ENCODE data around the gene PGAP6.
"Not testable (repeated sequence)": the region's sequence is repeated elsewhere in the genome, so short reads cannot be mapped to it uniquely, and the experiment has no call there.

The PGAP6 gene

DNA sequence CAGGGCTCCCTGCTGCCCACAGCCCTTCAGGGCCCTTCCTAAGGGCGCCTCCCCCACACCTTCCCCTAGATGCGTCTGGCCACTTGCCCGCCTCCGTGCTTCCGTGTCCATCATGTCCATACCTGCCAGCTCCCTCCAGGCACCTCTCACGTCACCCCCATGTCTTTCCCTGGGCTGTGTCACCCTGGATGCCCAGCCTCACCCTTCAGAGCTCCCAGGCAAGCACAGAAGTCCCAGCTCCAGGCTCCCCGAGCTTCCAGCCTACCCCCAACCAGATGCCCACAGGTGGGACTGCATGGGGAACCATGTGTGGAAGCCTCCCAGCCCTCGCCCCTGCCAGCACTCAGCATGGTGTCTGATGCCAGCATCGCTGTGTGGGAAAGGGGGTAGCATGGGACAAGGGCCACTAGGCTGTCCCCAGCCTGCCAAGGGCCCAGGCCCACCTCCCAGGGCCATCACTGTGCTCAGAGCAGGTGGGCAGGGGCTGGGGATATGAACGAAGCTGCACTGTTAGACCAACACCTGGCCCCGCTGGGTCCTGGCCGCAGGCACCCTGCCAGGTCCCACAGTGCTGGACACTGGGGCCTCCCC lies 27.4 kb downstream of the PGAP6 start:
- no peak overlapping the region for H3K4me3 ChIP-seq (ENCODE audit: extremely low read depth, insufficient read depth, low read length, poor library complexity, severe bottlenecking)
- no peak overlapping the region for H3K27ac ChIP-seq (ENCODE audit: low read depth, low read length, severe bottlenecking)
- H3K9me3 ChIP-seq (ENCODE audit: control insufficient read depth, low read length), result no peaks in the 10 kb centered on the region
- H3K4me1 ChIP-seq (ENCODE audit: control insufficient read depth, insufficient read depth, low read length, poor library complexity, severe bottlenecking), result peaks cover 10% of the 10 kb centered on the region
- peaks cover 9% of the 10 kb centered on the region for H3K36me3 ChIP-seq (ENCODE audit: control insufficient read depth, insufficient read depth, low read length)
- 88 to 93% methylated on average over 10 to 11 of the region's 12 CpGs for WGBS, 2 experiments (ENCODE audit: insufficient coverage in 2 of 2)

DNA sequence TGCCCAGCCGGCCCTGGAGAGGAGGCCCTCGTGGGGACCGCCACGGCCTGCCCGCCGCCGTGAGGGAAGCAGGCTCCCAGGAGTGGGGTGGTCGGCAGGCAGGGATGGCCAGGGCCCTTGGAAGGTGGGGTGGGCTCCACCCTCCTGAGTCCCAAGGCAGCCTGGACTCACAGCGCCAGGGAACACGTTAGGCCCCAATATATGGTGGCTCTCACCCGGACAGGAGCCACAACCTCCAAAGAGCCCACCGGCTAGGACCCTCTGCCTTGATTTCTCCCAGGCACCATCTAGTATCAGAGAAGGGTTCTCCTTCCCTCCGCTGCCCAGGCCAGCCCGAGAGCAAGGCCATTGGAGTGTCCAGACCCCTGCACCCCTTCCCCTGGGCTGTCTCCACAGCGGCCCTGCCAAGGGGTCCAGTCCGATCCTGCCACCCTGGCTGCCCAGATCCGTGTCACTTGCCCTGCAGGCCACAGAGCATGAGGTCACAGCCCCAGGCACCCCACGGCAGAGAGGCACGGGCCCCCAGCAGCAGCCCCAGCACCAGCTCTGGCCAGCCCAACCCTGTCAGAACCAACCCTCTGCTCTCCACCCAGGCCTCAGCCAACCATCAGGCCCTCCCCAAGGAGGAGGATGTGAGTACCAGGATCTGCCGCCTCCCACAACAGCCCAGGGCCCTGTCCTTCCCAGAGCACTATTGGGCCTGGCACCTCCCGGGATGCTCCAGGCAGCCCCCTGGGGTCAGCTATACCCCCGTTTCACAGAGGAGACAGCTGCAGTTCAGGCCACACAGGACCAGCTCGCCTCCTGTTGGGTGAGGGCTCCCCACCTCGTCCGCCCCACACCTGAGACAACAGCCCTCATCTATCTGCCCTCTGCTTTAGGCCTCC lies 28.1 kb downstream of the PGAP6 start:
- H3K4me3 ChIP-seq (ENCODE audit: extremely low read depth, insufficient read depth, low read length, poor library complexity, severe bottlenecking), result peak overlapping the region; percentile 24
- WGBS, 2 experiments (ENCODE audit: insufficient coverage in 2 of 2), result 80 to 84% methylated on average over 15 to 23 of the region's 25 CpGs
- H3K9me3 ChIP-seq (ENCODE audit: control insufficient read depth, low read length), result no peaks in the 10 kb centered on the region
- H3K36me3 ChIP-seq (ENCODE audit: control insufficient read depth, insufficient read depth, low read length), result peaks cover 11% of the 10 kb centered on the region
- no peak overlapping the region for H3K27ac ChIP-seq (ENCODE audit: low read depth, low read length, severe bottlenecking)
- H3K4me1 ChIP-seq (ENCODE audit: control insufficient read depth, insufficient read depth, low read length, poor library complexity, severe bottlenecking), result peaks cover 13% of the 10 kb centered on the region

DNA sequence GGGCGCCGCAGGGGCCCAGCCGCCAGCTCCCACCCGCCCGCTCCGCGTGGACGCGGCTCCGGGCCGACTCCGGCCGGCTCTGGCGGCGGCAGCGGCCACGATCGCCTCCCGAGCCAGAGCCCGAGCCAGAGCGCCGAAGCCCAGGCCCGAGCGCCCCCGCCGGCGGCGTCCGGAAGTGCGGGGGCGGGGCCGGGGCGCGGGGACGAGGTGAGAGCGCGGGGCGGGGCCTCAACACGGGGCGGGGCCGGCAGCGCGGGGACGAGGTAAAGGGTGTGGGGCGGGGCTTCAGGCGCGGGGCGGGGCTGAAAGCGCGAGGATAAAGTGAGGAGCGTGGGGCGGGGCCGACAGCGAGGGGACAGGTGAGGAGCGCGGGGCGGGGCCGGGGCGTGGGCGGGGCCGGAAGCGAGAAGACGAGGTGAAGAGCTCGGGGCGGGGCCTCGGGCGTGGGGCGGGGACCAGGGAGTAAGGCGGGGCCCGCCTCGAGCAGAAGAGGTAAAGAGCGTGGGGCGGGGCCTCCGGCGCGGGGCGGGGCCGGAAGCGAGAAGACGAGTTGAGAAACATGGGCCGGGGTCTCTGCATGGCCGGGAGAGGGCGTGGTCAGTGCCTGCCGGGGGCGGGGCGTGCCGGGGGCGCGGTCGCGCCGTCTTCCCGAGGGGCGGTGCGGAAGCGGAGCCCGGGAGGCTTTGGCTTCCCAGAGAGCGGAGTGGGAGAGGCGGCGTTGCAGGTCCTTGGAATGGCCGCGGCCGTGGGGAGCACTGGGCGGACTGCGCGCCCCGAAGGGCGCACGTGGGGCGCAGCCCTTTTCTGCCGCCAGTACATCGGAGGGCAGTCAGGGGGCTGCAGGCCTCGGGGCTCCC lies 29.0 kb downstream of the PGAP6 start, which contains the start of gene AXIN1:
AXIN1 (minus strand) TSS at position 177 of the 857 bp plus-strand sequence. CDS start 5,698 bp downstream, outside the sequence.
- H3K36me3 ChIP-seq (ENCODE audit: control insufficient read depth, insufficient read depth, low read length), result peaks cover 14% of the 10 kb centered on the region
- no peak within 1 kb of the TSS for H3K27ac ChIP-seq (ENCODE audit: low read depth, low read length, severe bottlenecking)
- peaks cover 13% of the 10 kb centered on the region for H3K4me1 ChIP-seq (ENCODE audit: control insufficient read depth, insufficient read depth, low read length, poor library complexity, severe bottlenecking)
- no peaks in the 10 kb centered on the region for H3K9me3 ChIP-seq (ENCODE audit: control insufficient read depth, low read length)
- peak within 1 kb of the TSS; percentile 69 for H3K4me3 ChIP-seq (ENCODE audit: extremely low read depth, insufficient read depth, low read length, poor library complexity, severe bottlenecking)
- WGBS, 2 experiments (ENCODE audit: insufficient coverage in 2 of 2), result 2 to 3% methylated on average over 46 to 72 of the region's 113 CpGs

GRCh38 chr16:351804-352520 lies 29.8 kb downstream of the PGAP6 start:
- peaks cover 21% of the 10 kb centered on the region for H3K4me1 ChIP-seq (ENCODE audit: control insufficient read depth, insufficient read depth, low read length, poor library complexity, severe bottlenecking)
- 0% methylated on average over 53 to 76 of the region's 95 CpGs for WGBS, 2 experiments (ENCODE audit: insufficient coverage in 2 of 2)
- H3K4me3 ChIP-seq (ENCODE audit: extremely low read depth, insufficient read depth, low read length, poor library complexity, severe bottlenecking), result peak overlapping the region; percentile 69
- H3K27ac ChIP-seq (ENCODE audit: low read depth, low read length, severe bottlenecking), result no peak overlapping the region
- peaks cover 18% of the 10 kb centered on the region for H3K36me3 ChIP-seq (ENCODE audit: control insufficient read depth, insufficient read depth, low read length)
- H3K9me3 ChIP-seq (ENCODE audit: control insufficient read depth, low read length), result no peaks in the 10 kb centered on the region

- Histone ChIP-seq H3K36me3 (ENCODE audit: control insufficient read depth, insufficient read depth, low read length) (peaks cover 29% of the 10 kb centered on the region), H3K9me3 (ENCODE audit: control insufficient read depth, low read length) (no peaks in the 10 kb centered on the region), H3K4me3 (ENCODE audit: extremely low read depth, insufficient read depth, low read length, poor library complexity, severe bottlenecking) (no peak overlapping the region), H3K27ac (ENCODE audit: low read depth, low read length, severe bottlenecking) (no peak overlapping the region), H3K4me1 (ENCODE audit: control insufficient read depth, insufficient read depth, low read length, poor library complexity, severe bottlenecking) (peaks cover 34% of the 10 kb centered on the region)
- WGBS, 2 experiments (ENCODE audit: insufficient coverage in 2 of 2), result 90 to 95% methylated on average over 6 to 8 of the region's 8 CpGs
Measured at GRCh38 chr16:350203-350602, 31.6 kb downstream of the PGAP6 start.

DNA sequence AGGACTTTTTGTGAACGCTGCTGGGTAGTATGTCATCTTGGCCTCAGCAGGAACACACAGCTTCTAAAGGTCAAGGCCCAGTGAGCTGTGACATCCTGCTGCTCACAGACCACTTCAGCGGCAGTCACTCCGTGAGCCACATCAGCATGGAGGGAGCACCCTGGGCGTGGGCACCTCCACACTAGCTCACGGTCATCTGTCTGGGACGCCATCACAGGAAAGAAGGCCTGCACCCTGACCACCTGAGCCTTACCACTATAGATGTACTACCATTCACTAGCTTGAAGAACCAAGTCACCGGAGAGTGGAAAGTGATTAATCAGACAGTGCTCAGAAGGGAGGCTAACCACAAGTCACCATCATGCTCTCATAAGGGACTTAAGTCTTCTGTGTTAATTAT lies 32.6 kb downstream of the PGAP6 start:
- peaks cover 34% of the 10 kb centered on the region for H3K4me1 ChIP-seq (ENCODE audit: control insufficient read depth, insufficient read depth, low read length, poor library complexity, severe bottlenecking)
- no peaks in the 10 kb centered on the region for H3K9me3 ChIP-seq (ENCODE audit: control insufficient read depth, low read length)
- H3K4me3 ChIP-seq (ENCODE audit: extremely low read depth, insufficient read depth, low read length, poor library complexity, severe bottlenecking), result no peak overlapping the region
- peaks cover 39% of the 10 kb centered on the region for H3K36me3 ChIP-seq (ENCODE audit: control insufficient read depth, insufficient read depth, low read length)
- 92 to 94% methylated on average over 5 to 6 of the region's 7 CpGs for WGBS, 2 experiments (ENCODE audit: insufficient coverage in 2 of 2)
- no peak overlapping the region for H3K27ac ChIP-seq (ENCODE audit: low read depth, low read length, severe bottlenecking)

DNA sequence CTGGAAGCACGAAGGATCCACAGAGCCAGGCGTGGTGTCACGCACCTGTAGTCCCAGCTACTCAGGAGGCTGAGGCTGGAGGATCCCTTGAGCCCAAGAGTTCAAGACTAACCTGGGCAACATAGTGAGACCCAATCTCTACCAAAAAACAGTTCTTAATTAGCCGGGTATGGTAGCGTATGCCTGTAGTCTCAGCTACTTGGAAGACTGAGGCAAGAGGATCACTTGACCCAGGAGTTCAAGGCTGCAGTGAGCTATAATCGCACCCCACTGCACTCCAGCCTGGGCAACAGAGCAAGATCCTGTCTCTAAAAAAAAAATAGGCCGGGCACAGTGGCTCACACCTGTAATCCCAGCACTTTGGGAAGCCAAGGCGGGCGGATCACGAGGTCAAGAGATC lies 33.3 kb downstream of the PGAP6 start:
- not testable (repeated sequence) for H3K9me3 ChIP-seq (ENCODE audit: control insufficient read depth, low read length)
- peaks cover 43% of the 10 kb centered on the region for H3K36me3 ChIP-seq (ENCODE audit: control insufficient read depth, insufficient read depth, low read length)
- WGBS, 2 experiments (ENCODE audit: insufficient coverage in 2 of 2), result 97 to 98% methylated on average over 6 to 7 of the region's 10 CpGs

DNA sequence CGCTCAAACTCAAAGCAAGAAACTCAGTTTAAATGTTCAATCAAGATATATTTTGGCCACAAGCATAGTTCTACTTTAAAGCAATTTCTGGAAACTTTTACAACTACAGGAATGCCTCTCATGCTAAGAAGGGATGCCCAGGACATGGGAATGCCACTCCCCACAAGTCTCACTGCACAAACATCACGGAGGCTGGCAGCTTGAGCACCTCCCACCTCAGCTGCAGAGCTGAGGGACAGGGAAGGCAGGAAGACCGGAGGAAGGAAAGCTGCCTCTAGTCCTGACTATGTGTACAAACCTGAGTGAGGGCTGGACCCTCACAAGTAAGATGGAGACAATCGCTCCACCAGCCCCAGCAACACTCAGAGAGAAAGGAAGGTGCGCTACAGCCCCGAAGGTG lies 34.6 kb downstream of the PGAP6 start:
- Histone ChIP-seq H3K9me3 (ENCODE audit: control insufficient read depth, low read length) (no peaks in the 10 kb centered on the region), H3K36me3 (ENCODE audit: control insufficient read depth, insufficient read depth, low read length) (peaks cover 56% of the 10 kb centered on the region)
- WGBS, 2 experiments (ENCODE audit: insufficient coverage in 2 of 2), result 94 to 97% methylated on average over 5 of the region's 6 CpGs

More for the DNA sequence above, 33.3 kb downstream of the PGAP6 start:
- H3K27ac ChIP-seq (ENCODE audit: low read depth, low read length, severe bottlenecking); H3K4me3 ChIP-seq (ENCODE audit: extremely low read depth, insufficient read depth, low read length, poor library complexity, severe bottlenecking): not testable (repeated sequence)
- H3K4me1 ChIP-seq (ENCODE audit: control insufficient read depth, insufficient read depth, low read length, poor library complexity, severe bottlenecking), result peaks cover 34% of the 10 kb centered on the region

DNA sequence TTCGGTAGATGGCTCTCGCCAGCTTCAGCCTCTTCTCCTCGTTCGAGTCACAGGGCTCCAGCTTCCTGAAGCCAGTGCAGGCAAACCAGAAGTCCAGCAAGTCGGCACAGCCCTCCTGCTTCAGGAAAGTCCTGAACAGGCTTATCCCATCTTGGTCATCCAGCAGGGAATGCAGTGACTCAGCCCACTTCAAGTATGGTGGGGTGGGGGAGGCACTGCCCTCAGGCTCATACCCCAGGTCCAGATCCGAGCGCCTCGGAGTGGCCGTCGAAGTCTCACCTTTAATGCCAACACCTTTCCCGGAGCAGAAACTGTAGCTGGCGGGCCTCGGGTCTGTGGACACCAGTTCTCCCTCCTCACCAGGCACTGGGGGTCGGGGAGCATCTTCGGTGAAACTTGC lies 35.2 kb downstream of the PGAP6 start:
- peaks cover 57% of the 10 kb centered on the region for H3K36me3 ChIP-seq (ENCODE audit: control insufficient read depth, insufficient read depth, low read length)
- H3K4me3 ChIP-seq (ENCODE audit: extremely low read depth, insufficient read depth, low read length, poor library complexity, severe bottlenecking), result no peak overlapping the region
- H3K4me1 ChIP-seq (ENCODE audit: control insufficient read depth, insufficient read depth, low read length, poor library complexity, severe bottlenecking), result peaks cover 34% of the 10 kb centered on the region
- no peaks in the 10 kb centered on the region for H3K9me3 ChIP-seq (ENCODE audit: control insufficient read depth, low read length)
- peak overlapping the region; percentile 64 for H3K27ac ChIP-seq (ENCODE audit: low read depth, low read length, severe bottlenecking)
- WGBS, 2 experiments (ENCODE audit: insufficient coverage in 2 of 2), result 93% methylated on average over 13 to 14 of the region's 15 CpGs

More for the DNA sequence above, 34.6 kb downstream of the PGAP6 start:
- Histone ChIP-seq H3K4me1 (ENCODE audit: control insufficient read depth, insufficient read depth, low read length, poor library complexity, severe bottlenecking) (peaks cover 34% of the 10 kb centered on the region), H3K4me3 (ENCODE audit: extremely low read depth, insufficient read depth, low read length, poor library complexity, severe bottlenecking) (no peak overlapping the region), H3K27ac (ENCODE audit: low read depth, low read length, severe bottlenecking) (peak overlapping the region; percentile 64)

- Histone ChIP-seq H3K36me3 (ENCODE audit: control insufficient read depth, insufficient read depth, low read length) (peaks cover 57% of the 10 kb centered on the region), H3K9me3 (ENCODE audit: control insufficient read depth, low read length) (no peaks in the 10 kb centered on the region), H3K4me1 (ENCODE audit: control insufficient read depth, insufficient read depth, low read length, poor library complexity, severe bottlenecking) (peaks cover 34% of the 10 kb centered on the region), H3K4me3 (ENCODE audit: extremely low read depth, insufficient read depth, low read length, poor library complexity, severe bottlenecking) (no peak overlapping the region), H3K27ac (ENCODE audit: low read depth, low read length, severe bottlenecking) (peak overlapping the region; percentile 64)
- 81 to 97% methylated on average over 3 to 9 of the region's 11 CpGs for WGBS, 2 experiments (ENCODE audit: insufficient coverage in 2 of 2)
Measured at GRCh38 chr16:345772-346171, 36.0 kb downstream of the PGAP6 start.
